ENCODE measurements around the gene ASH1L. TPM values are rescaled to one million over a fixed set of nuclear protein-coding genes. Genes with fewer than 3 reads are reported as not detected.
"Not testable (repeated sequence)": the region's sequence is repeated elsewhere in the genome, so short reads cannot be mapped to it uniquely, and the experiment has no call there.

ASH1L gene
- total and polyA plus RNA-seq, 3 donors from 2014 or later = 20.6 to 93.0 (median 87.6) TPM

- TF ChIP-seq CTCF (IDR thresholded peaks at IDR 0.05) = no peak
- TF ChIP-seq POLR2A (IDR thresholded peaks at IDR 0.05) = no peak
- 59 to 84% methylated on average over 7 of the region's 7 CpGs for WGBS, 2 donors
- no peaks in the 10 kb centered on the region for H3K36me3 ChIP-seq (ENCODE audit: low read depth, missing control alignments)
- H3K27me3 ChIP-seq = no peaks in the 10 kb centered on the region
- no peaks in the 10 kb centered on the region for H3K9me3 ChIP-seq
- no peak overlapping the region for H3K27ac ChIP-seq
- intact Hi-C loops (cut with DNase I; ENCODE audit: low total_unique reads) = no loop called here
- peaks cover 4% of the 10 kb centered on the region for H3K4me1 ChIP-seq
- H3K4me3 ChIP-seq = no peak overlapping the region
- DNase-seq = no peak
Measured at GRCh38 chr1:155451199-155451598, 111.4 kb downstream of the ASH1L start.

GRCh38 chr1:155442431-155442830, 120.2 kb downstream of the ASH1L start:
- H3K27me3 ChIP-seq; intact Hi-C loops (cut with DNase I; ENCODE audit: low total_unique reads); H3K4me3 ChIP-seq; H3K27ac ChIP-seq; H3K9me3 ChIP-seq; DNase-seq; H3K4me1 ChIP-seq; H3K36me3 ChIP-seq (ENCODE audit: low read depth, missing control alignments): not testable (repeated sequence)
- WGBS, 2 donors = 95 to 97% methylated on average over 6 of the region's 6 CpGs

- Histone ChIP-seq H3K9me3 (no peaks in the 10 kb centered on the region), H3K27me3 (no peaks in the 10 kb centered on the region), H3K4me3 (no peak overlapping the region), H3K27ac (no peak overlapping the region), H3K36me3 (ENCODE audit: low read depth, missing control alignments) (no peaks in the 10 kb centered on the region), H3K4me1 (peaks cover 2% of the 10 kb centered on the region)
- WGBS, 2 donors = 99% methylated on average over 4 of the region's 4 CpGs
- intact Hi-C loops (cut with DNase I; ENCODE audit: low total_unique reads) = no loop called here
- no peak for DNase-seq
- TF ChIP-seq POLR2A (IDR thresholded peaks at IDR 0.05) (no peak), CTCF (IDR thresholded peaks at IDR 0.05) (no peak)
Measured at GRCh38 chr1:155437405-155437804, 125.2 kb downstream of the ASH1L start.

GRCh38 chr1:155433831-155434389, 128.7 kb downstream of the ASH1L start:
- H3K9me3 ChIP-seq; H3K36me3 ChIP-seq (ENCODE audit: low read depth, missing control alignments); DNase-seq; intact Hi-C loops (cut with DNase I; ENCODE audit: low total_unique reads); H3K27me3 ChIP-seq; H3K4me1 ChIP-seq; H3K27ac ChIP-seq; H3K4me3 ChIP-seq: not testable (repeated sequence)
- 95 to 96% methylated on average over 14 of the region's 14 CpGs for WGBS, 2 donors

- intact Hi-C loops (cut with DNase I; ENCODE audit: low total_unique reads); H3K4me1 ChIP-seq; DNase-seq; H3K4me3 ChIP-seq; H3K36me3 ChIP-seq (ENCODE audit: low read depth, missing control alignments); H3K27ac ChIP-seq; H3K9me3 ChIP-seq; H3K27me3 ChIP-seq: not testable (repeated sequence)
- WGBS, 2 donors = 88 to 93% methylated on average over 17 to 23 of the region's 23 CpGs
Measured at GRCh38 chr1:155433128-155433830, 129.3 kb downstream of the ASH1L start.

GRCh38 chr1:155424091-155424490, 138.5 kb downstream of the ASH1L start:
- Histone ChIP-seq H3K9me3 (no peaks in the 10 kb centered on the region), H3K4me1 (no peaks in the 10 kb centered on the region), H3K4me3 (no peak overlapping the region), H3K36me3 (ENCODE audit: low read depth, missing control alignments) (no peaks in the 10 kb centered on the region), H3K27me3 (no peaks in the 10 kb centered on the region), H3K27ac (no peak overlapping the region)
- TF ChIP-seq CTCF (IDR thresholded peaks at IDR 0.05) = no peak
- no peak for TF ChIP-seq POLR2A (IDR thresholded peaks at IDR 0.05)
- WGBS, 2 donors = 71 to 76% methylated on average over 7 of the region's 7 CpGs
- intact Hi-C loops (cut with DNase I; ENCODE audit: low total_unique reads) = no loop called here
- no peak for DNase-seq
